IMR-90 (cell line): Measurements from ENCODE around the gene SLC12A4. TPM values are rescaled to one million over a fixed set of nuclear protein-coding genes. Genes with fewer than 3 reads are reported as not detected.

Experiments used
- ATAC-seq: fragments of 200-7000 bp; cut with Tn5 transposase; 2 replicates; pipeline ENCODE4 v1.9.1; 2020; ENCODE audit warnings: low read depth, mild to moderate bottlenecking, moderate library complexity
- BruUV-seq: library from RNA; stranded (reverse); fragments of 400-500 nt; replicated peaks from 2 replicates; lab custom pipeline; 2021; lab: Mats Ljungman, UMichigan
- CTCF ChIA-PET: fragments of 300-600 bp; formaldehyde crosslinking; extraction: SDS; loops from one replicate; lab custom pipeline; 2021; ENCODE audit warnings: antibody characterized with exemption; lab: Yijun Ruan, JAX
- POLR2A ChIA-PET: fragments of 300-600 bp; sonication (Branson Sonifier 250); formaldehyde crosslinking; loops from one replicate; lab custom pipeline; 2022; ENCODE audit warnings: antibody characterized with exemption; ENCODE audit not compliant: unreplicated experiment; lab: Charles Lee
- DNase-seq: peaks from one replicate; pipeline ENCODE4 v3.0.0; 2013
- H2AFZ ChIP-seq: replicated peaks from 2 replicates; pipeline ENCODE3; 2013; ENCODE audit warnings: low read length, mild to moderate bottlenecking; ENCODE audit not compliant: poor library complexity
- H2AK5ac ChIP-seq: 2 replicates; pipeline ENCODE4 v1.6.1; 2013; ENCODE audit warnings: low read depth, low read length, inconsistent platforms
- H2AK9ac ChIP-seq: replicated peaks from 2 replicates; pipeline ENCODE3; 2013; ENCODE audit warnings: mild to moderate bottlenecking, low read depth, low read length, moderate library complexity; ENCODE audit not compliant: poor library complexity
- H2BK120ac ChIP-seq: 2 replicates; pipeline ENCODE4 v1.6.1; 2013; ENCODE audit warnings: low read depth, low read length, inconsistent platforms
- H2BK15ac ChIP-seq: 3 replicates; pipeline ENCODE4 v1.6.1; 2013; ENCODE audit warnings: low read depth, low read length, inconsistent platforms
- H2BK20ac ChIP-seq: 2 replicates; pipeline ENCODE4 v1.6.1; 2013; ENCODE audit warnings: low read depth, mild to moderate bottlenecking, inconsistent platforms, low read length, moderate library complexity
- H2BK5ac ChIP-seq: 2 replicates; pipeline ENCODE4 v1.6.1; 2013; ENCODE audit warnings: mild to moderate bottlenecking, low read depth, low read length, inconsistent platforms; ENCODE audit not compliant: poor library complexity, severe bottlenecking
- H3K14ac ChIP-seq: replicated peaks from 2 replicates; pipeline ENCODE4 v1.6.1; 2013; ENCODE audit warnings: low read depth, low read length, inconsistent platforms
- H3K18ac ChIP-seq: 2 replicates; pipeline ENCODE4 v1.6.1; 2013; ENCODE audit warnings: low read depth, low read length, control low read depth
- H3K23ac ChIP-seq: 2 replicates; pipeline ENCODE4 v1.6.1; 2013; ENCODE audit warnings: low read depth, low read length, inconsistent platforms
- H3K27ac ChIP-seq: 2 replicates; pipeline ENCODE4 v1.5.1; 2013; ENCODE audit warnings: mild to moderate bottlenecking, control low read depth, low read length; ENCODE audit not compliant: insufficient read depth
- H3K27me3 ChIP-seq: 2 replicates; pipeline ENCODE4 v1.6.1; 2013; ENCODE audit warnings: low read length; ENCODE audit not compliant: control insufficient read depth, insufficient read depth
- H3K36me3 ChIP-seq: 2 replicates; pipeline ENCODE4 v1.6.1; 2013; ENCODE audit warnings: low read length, mixed read lengths; ENCODE audit not compliant: control insufficient read depth, insufficient read depth
- H3K4ac ChIP-seq: 2 replicates; pipeline ENCODE4 v1.6.1; 2013; ENCODE audit warnings: low read depth, low read length, inconsistent platforms
- H3K4me1 ChIP-seq: 2 replicates; pipeline ENCODE4 v1.6.1; 2013; ENCODE audit warnings: low read length, mixed read lengths; ENCODE audit not compliant: control insufficient read depth, insufficient read depth
- H3K4me2 ChIP-seq: 2 replicates; pipeline ENCODE4 v1.6.1; 2013; ENCODE audit warnings: low read depth, mild to moderate bottlenecking, control low read depth, low read length, moderate library complexity
- H3K4me3 ChIP-seq: 2 replicates; pipeline ENCODE4 v1.5.1; 2013; ENCODE audit warnings: low read depth, mild to moderate bottlenecking, control low read depth, low read length, moderate library complexity; ENCODE audit not compliant: insufficient read depth
- H3K56ac ChIP-seq: 2 replicates; pipeline ENCODE4 v1.6.1; 2013; ENCODE audit warnings: low read length, inconsistent platforms; ENCODE audit not compliant: insufficient read depth; ENCODE audit errors: extremely low read depth
- H3K79me1 ChIP-seq, 2 experiments: 2 replicates each; pipeline ENCODE4 v1.6.1; 2013; ENCODE audit warnings: low read length in 2 of 2, inconsistent platforms in 1 of 2, low read depth in 1 of 2
- H3K9ac ChIP-seq: 2 replicates; pipeline ENCODE4 v1.6.1; 2013; ENCODE audit warnings: low read depth, low read length, control low read depth
- H3K9me1 ChIP-seq: 2 replicates; pipeline ENCODE4 v1.6.1; 2013; ENCODE audit warnings: low read length, inconsistent platforms; ENCODE audit not compliant: insufficient read depth
- H3K9me3 ChIP-seq: 2 replicates; pipeline ENCODE4 v1.6.1; 2013; ENCODE audit warnings: low read length; ENCODE audit not compliant: control insufficient read depth, insufficient read depth
- H4K20me1 ChIP-seq: 2 replicates; pipeline ENCODE4 v1.6.1; 2013; ENCODE audit warnings: low read length, inconsistent platforms; ENCODE audit not compliant: insufficient read depth
- H4K5ac ChIP-seq: 2 replicates; pipeline ENCODE4 v1.6.1; 2013; ENCODE audit warnings: mild to moderate bottlenecking, low read depth, low read length, control low read depth
- H4K8ac ChIP-seq, 2 experiments: 2 replicates each; pipeline ENCODE4 v1.6.1; 2013; ENCODE audit warnings: low read depth in 2 of 2, low read length in 2 of 2, control low read depth in 1 of 2, inconsistent platforms in 1 of 2
- H4K91ac ChIP-seq: 2 replicates; pipeline ENCODE4 v1.6.1; 2013; ENCODE audit warnings: low read depth, low read length, inconsistent platforms; ENCODE audit not compliant: insufficient read depth
- CTCF ChIP-seq: conservative IDR thresholded peaks from 2 replicates; pipeline ENCODE4 v1.5.1; 2012; ENCODE audit warnings: mild to moderate bottlenecking, low read depth, low read length, improper control_type of control experiment
- POLR2A ChIP-seq: IDR thresholded peaks from 2 replicates; pipeline ENCODE4 v1.6.1; 2012; ENCODE audit warnings: mild to moderate bottlenecking, low read depth, low read length
- WGBS, 2 experiments: methylation state at CpG; one replicate each; pipeline versions ENCODE4 v1.1.5 to v1.1.7; 2013; ENCODE audit warnings: missing lambda C conversion rate in 2 of 2; ENCODE audit not compliant: insufficient read length in 1 of 2; ENCODE audit errors: extremely low coverage in 2 of 2; 5-methylcytosine and 5-hydroxymethylcytosine counted together
- dilution Hi-C: fragments of 300-500 bp; cut with HindIII; formaldehyde crosslinking; loops from one replicate; pipeline ENCODE4 v1.14.3; 2018; ENCODE audit warnings: low sequenced_read_pairs; ENCODE audit not compliant: unreplicated experiment
- in situ Hi-C: fragments of 300-500 bp; cut with MboI; formaldehyde crosslinking; loops from 3 replicates; pipeline ENCODE4 v1.14.3; 2019; ENCODE audit warnings: low sequenced_read_pairs, inconsistent platforms, mixed read lengths
- intact Hi-C: fragments of 100-400 bp; cut with micrococcal nuclease; formaldehyde crosslinking; loops from 2 replicates; pipeline ENCODE4 v1.10.0; 2022
- polyA plus RNA-seq, 3 experiments: library from polyadenylated mRNA; depleted of rRNA; stranded (reverse); fragments of >200 nt; gene quantifications; 2 replicates each; pipeline ENCODE4 v1.2.3, GENCODE V29; 2012; ENCODE audit warnings: low replicate concordance in 1 of 3
- total RNA-seq: library from RNA; depleted of rRNA; stranded (reverse); fragments of >200 nt; gene quantifications from 2 replicates; pipeline ENCODE4 v1.2.3, GENCODE V29; 2012

SLC12A4 gene
- total and polyA plus RNA-seq, 2 of the 4 experiments (the other 2 are of a cell fraction), result 36.6 to 132 TPM

DNA sequence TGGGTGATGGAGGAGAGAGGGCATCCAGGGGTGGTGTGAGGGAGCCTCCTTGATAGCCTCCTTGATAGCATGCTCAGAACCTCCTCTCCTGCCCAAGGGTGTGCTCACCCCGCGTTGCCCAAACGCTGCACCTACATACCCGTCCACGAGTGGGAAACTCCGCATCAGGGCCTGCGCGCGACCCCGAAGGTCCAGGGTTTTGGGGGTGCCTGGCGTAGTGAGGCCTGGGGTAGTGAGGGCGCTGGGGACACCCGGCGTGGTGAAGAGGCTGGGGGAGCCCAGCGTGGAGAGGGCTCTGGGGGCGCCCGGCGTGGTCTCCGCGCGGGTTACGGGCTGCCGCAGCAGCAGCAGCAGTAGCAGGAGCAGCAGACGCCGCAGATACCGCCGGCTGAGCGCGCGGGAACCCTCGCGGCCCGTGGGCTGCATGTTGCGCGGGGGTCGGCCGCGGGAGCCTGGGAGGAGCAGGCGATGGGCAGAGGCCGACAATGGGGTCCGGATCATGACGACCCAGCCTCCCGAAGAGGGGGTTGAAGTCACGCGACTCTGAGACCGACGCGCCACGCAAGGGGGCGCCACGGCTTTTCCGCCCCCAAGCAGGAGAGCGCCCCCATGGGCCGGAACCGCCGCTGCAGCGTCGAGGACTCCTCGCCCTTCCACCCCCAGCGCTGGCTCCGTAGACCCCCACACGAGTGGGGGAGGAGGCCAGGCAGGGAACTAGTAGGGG, 11.7 kb upstream of the SLC12A4 start, which contains the start of gene DPEP3:
TSS of gene DPEP3 (minus strand) at position 545 of the 724 bp plus-strand sequence. CDS start at position 426, 119 bp downstream.
- H3K4me2 ChIP-seq, result no peak within 1 kb of the TSS
- no peak within 1 kb of the TSS for H2AK9ac ChIP-seq
- no peak within 1 kb of the TSS for H3K14ac ChIP-seq
- no peak within 1 kb of the TSS for H3K18ac ChIP-seq
- ChIA-PET POLR2A (no interaction called here), CTCF (no interaction called here)
- no peak within 1 kb of the TSS for H3K9ac ChIP-seq
- in situ Hi-C loops, result loop anchor here (10.0 kb wide), 1 partner anchor 245 kb away; no protein-coding TSS in a partner anchor
- no peak within 1 kb of the TSS for H4K8ac ChIP-seq
- no peak within 1 kb of the TSS for H4K91ac ChIP-seq
- no peak within 1 kb of the TSS for H3K23ac ChIP-seq
- H3K9me1 ChIP-seq, result no peaks in the 10 kb centered on the region
- no peak within 1 kb of the TSS for H3K4me3 ChIP-seq
- no peak within 1 kb of the TSS for H2BK20ac ChIP-seq
- H3K9me3 ChIP-seq, result no peaks in the 10 kb centered on the region
- intact Hi-C loops, result no loop called here
- no peak within 1 kb of the TSS for H3K56ac ChIP-seq
- H2BK15ac ChIP-seq, result no peak within 1 kb of the TSS
- no peak within 1 kb of the TSS for H2BK120ac ChIP-seq
- no peaks in the 10 kb centered on the region for H3K36me3 ChIP-seq
- no peak within 1 kb of the TSS for H2AK5ac ChIP-seq
- WGBS, 2 experiments, result 65% methylated on average over 22 of the region's 62 CpGs; no CpG with 5 or more reads in 1 of the 2 experiments
- H2BK5ac ChIP-seq, result no peak within 1 kb of the TSS
- H3K27me3 ChIP-seq, result peaks cover 29% of the 10 kb centered on the region
- DNase-seq, result no peak
- no peak within 1 kb of the TSS for H3K27ac ChIP-seq
- peak within 1 kb of the TSS; percentile 43 for H2AFZ ChIP-seq
- TF ChIP-seq CTCF (peak; percentile 46), POLR2A (no peak)
- H3K4ac ChIP-seq, result no peak within 1 kb of the TSS
- H3K79me1 ChIP-seq, result no peaks in the 10 kb centered on the region
- peaks cover 1% of the 10 kb centered on the region; the same call in 1 of the 2 replicates for H3K4me1 ChIP-seq
- dilution Hi-C loops, result no loop called here
- no peak for ATAC-seq
- no peaks in the 10 kb centered on the region; the same call in 1 of the 2 replicates for H4K20me1 ChIP-seq
- BruUV-seq, result no TSS peak
- H4K5ac ChIP-seq, result no peak within 1 kb of the TSS
